OCI-M1 (cell line): ENCODE measurements around the gene TLN1.

Source experiments
- DNase-seq: peaks from one replicate; lab custom pipeline; 2025; lab: John Stamatoyannopoulos, UW

Gene TLN1, protein sequence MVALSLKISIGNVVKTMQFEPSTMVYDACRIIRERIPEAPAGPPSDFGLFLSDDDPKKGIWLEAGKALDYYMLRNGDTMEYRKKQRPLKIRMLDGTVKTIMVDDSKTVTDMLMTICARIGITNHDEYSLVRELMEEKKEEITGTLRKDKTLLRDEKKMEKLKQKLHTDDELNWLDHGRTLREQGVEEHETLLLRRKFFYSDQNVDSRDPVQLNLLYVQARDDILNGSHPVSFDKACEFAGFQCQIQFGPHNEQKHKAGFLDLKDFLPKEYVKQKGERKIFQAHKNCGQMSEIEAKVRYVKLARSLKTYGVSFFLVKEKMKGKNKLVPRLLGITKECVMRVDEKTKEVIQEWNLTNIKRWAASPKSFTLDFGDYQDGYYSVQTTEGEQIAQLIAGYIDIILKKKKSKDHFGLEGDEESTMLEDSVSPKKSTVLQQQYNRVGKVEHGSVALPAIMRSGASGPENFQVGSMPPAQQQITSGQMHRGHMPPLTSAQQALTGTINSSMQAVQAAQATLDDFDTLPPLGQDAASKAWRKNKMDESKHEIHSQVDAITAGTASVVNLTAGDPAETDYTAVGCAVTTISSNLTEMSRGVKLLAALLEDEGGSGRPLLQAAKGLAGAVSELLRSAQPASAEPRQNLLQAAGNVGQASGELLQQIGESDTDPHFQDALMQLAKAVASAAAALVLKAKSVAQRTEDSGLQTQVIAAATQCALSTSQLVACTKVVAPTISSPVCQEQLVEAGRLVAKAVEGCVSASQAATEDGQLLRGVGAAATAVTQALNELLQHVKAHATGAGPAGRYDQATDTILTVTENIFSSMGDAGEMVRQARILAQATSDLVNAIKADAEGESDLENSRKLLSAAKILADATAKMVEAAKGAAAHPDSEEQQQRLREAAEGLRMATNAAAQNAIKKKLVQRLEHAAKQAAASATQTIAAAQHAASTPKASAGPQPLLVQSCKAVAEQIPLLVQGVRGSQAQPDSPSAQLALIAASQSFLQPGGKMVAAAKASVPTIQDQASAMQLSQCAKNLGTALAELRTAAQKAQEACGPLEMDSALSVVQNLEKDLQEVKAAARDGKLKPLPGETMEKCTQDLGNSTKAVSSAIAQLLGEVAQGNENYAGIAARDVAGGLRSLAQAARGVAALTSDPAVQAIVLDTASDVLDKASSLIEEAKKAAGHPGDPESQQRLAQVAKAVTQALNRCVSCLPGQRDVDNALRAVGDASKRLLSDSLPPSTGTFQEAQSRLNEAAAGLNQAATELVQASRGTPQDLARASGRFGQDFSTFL (N-terminal part only)

DNA sequence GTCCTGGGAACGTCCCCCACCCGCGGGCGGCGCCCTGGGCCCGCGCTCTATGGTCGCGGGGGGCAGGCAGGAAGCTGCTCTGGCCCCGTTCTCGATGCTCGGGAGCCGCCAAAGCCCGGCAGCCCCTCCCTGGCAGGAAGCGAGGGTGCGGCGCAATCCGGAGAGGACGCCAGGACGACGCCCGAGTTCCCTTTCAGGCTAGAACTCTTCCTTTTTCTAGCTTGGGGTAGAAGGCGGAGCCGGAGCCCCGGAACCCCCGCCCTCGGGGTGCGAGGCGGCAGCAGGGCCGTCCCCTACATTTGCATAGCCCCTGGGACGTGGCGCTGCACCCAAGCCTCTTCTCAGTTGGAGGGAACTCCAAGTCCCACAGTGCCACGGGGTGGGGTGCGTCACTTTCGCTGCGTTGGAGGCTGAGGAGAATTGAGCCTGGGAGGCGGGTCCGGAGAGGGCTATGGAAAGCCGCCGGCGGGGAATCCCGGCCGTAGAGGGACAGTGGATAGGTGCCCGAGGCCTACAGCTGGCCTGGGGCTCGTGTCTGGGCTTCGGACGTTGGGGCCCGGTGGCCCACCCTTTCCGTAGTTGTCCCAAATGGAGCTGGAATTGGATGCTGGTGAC, at the start of gene TLN1, which contains the start of gene CREB3:
TLN1 (minus strand) TSS at position 11 of the 615 bp plus-strand sequence. CDS start 6,501 bp downstream, outside the sequence.
CREB3 (plus strand) TSS at position 482 of the 615 bp plus-strand sequence; CDS start at position 589, 107 bp downstream.
- DNase-seq = peak; percentile 99

DNA sequence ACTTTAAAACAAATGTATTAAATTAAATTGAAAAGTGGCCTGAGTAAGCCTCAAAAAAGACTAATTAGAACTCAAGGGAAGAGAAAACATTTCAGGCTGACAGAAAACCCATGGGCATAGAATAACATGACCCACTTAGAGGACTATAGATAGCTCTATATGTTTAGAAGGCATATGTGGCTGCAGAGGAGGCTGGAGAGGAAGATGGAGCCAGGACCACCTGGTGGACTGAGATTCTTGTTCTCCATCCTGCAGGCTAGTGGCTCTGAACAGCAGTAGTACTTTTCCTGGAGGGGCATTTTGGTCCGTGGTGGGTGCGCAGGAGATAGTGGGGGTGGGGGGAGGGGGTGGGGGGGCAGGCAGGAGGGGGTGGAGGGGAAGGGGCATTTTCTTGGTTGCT, 49.1 kb upstream of the TLN1 start:
- DNase-seq = no peak

DNA sequence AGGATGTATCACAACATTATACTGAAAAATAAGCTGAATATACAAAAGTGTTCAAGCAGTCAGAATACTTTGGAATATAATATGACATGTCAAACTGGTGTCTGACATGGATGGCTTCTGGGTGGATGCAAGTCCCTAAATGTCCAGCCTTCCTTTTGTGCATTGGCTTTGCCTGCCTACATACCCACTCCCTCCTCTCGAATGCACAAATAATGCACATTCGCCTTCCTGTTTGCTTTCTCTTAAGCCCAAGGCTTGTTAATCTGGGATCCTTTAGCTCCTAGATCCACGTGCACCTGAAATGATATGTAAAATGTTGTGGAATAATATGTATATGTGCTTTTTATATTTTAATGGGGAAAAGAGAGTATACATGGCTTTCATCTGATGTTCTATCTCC, 46.5 kb upstream of the TLN1 start:
- DNase-seq = no peak

DNA sequence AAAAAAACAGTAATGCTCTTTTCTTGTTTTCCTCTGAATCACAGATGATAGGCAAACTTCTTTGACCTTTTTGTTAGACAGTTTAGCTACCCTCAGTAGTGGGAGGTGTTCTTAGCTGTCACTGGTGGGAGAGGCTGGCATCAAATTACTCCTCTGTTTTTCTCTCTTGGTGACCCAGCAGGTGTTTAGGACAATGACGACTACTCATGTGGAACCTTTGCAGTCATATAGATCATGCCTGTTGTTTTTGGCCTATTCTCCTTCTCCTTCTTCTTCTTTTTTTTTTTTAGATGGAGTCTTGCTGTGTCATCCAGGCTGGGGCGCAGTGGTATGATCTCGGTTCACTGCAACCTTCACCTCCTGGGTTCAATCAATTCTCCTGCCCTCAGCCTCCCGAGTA, 44.0 kb upstream of the TLN1 start:
- no peak for DNase-seq

DNA sequence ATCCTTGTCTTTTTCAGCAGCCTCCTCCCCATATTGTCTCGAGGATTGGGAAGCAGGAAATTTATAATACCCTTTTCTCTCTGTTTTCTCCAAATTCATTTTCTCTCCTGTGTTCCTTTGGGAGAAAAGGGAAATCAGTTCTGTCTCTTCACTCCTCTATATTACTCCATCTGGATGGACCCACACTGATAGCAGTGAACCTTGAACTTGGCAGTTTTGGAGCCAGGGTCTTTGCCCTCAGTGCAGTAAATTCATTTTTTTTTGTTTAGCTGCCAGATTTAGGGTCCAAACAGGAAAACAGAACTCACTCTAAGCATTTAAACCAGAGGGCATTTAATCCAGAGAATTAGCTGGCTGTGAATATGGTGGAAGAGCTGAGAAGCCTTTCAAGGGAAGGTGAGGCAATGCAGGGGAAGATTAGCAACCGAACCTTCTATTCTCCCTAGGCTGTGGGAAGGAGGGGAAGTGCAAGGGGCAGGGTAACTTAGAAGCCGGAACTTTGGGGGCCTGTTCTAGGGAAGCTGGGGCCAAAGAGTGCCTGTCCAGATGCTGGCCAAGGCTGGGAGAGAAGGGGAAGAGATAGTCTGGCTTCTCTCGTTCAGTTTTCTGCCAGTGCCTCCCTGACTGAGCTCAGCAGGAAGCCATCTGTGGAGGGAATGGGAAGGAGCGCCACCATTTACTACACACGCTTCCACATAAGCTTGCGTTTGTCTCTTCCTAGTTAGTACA, 43.1 kb upstream of the TLN1 start:
- no peak for DNase-seq

DNA sequence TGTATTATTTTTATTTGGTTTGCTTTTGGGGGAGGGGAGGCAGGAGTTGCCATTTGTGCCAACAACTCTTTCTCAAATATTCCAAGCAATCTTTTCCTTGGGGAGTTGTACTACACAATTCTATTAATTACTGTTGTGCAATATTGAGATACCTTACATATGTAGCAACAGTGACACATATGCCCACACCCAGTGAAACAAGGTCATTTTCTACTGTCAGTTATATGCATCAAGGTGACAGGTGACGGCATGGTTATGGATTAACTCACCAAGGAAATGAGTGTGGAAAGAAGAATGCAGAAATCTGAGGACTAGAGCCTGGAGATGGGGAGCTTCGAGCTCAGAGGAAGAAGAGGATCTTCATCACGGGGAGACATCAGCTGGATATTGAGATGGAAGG, 39.9 kb upstream of the TLN1 start:
- no peak for DNase-seq

DNA sequence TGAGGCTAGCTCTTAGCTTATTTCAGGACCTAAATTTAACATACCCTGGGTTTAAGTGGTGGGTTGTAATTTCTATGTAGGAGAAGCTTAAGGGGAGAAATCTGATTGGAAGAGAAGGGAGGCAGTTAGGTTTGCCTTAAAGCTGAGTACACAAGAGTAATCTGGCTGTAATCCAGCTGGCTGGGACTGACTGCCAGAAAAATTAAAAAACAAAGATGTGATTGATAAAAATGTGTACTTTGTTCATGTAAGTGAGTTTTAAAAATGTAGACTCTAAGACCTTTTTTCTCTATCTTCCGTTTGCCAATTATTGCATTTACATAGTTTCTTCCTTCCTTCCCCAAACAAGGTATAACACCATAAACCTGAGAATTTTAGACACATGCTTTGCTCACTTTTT, 39.5 kb upstream of the TLN1 start:
- peak; percentile 21 for DNase-seq

DNA sequence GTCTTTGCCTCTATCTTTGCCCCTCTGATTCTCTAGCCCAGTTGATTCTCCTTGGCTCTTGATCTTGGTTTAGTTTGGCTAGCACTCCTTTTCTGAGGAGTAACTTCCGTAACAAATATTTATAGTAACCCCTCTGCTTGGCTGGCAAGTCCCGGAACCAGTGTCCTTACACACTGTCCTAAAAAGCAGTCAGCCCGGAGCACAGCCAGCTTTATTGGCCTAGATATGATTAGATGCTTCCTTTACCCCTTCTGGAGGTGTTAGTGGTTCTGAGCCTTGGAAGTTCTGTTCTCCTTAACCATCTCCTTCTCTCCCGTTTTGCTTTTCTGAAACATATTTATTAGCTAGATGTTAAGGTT, 39.1 kb upstream of the TLN1 start:
- DNase-seq = no peak

DNA sequence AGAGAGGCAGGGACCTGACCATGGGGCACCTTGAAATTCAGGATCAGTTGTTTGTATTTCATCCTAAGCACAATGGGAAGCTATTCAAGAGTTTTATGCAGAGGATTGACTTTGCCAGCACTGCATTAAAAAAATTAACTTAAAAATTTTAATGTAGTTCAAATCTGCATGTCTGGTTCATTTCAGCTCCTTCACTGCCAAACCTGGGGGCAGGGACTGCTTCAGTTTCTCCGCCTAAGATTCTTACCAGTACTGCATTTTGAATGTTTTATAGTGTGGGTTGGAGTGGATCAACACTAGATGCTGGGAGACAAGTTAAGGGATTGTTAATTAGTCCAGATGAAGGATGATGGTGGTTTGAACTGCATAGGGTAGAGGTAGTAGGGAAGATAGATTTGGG, 37.8 kb upstream of the TLN1 start:
- no peak for DNase-seq

DNA sequence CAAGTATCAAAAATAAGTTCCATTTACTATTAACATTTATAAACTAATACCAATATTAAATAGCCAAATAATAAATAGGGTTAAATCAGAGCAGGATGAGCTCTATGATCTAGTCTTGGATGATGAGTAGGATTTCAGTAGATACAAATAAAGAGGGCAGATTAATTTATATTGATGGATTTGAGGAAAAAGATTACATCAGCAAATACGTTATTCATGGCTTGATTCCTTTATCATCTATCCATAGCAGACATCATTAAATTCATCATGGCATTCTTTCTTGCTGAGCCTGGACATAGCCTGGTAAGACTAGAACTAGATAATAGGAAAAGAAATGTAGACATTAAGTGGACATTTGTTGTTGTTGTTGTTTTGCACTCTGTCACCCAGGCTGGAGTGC, 35.5 kb upstream of the TLN1 start:
- no peak for DNase-seq

DNA sequence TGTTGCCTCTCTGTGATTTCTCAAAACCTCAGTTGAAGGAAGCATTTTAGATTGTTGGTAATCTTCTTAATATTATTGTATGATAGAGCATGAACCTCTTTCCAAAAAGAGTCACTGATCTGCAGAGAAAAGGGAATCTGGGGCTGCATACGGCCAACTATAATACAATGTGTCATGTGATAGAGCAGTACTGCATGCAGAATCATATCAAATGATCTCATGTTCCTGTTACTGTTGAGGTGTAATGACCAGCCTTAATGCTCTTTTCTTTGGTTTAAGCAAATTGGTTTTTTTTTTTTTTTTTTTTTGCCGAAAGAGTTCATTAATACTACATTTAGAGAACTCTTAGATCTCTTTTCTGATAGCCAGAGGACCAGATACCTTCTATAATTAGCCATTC, 35.0 kb upstream of the TLN1 start:
- peak; percentile 16 for DNase-seq

DNA sequence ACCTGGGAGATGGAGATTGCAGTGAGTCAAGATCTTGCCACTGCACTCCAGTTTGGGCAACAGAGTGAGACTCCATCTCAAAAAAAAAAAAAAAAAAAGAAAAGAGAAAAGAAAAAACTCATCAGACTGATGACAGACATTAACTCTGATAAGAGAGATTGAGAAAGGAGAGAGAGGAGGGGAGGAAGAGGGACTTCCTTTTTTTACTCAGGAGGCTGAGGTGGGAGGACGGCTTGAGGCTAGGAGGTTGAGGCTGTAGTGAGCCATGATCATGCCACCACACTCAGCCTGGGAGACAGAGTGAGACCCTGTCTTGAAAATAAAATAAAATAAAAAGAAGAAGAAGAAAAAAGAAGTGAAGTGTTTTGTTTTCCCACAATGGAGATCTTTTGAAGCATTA, 31.8 kb upstream of the TLN1 start:
- DNase-seq = peak; percentile 40

DNA sequence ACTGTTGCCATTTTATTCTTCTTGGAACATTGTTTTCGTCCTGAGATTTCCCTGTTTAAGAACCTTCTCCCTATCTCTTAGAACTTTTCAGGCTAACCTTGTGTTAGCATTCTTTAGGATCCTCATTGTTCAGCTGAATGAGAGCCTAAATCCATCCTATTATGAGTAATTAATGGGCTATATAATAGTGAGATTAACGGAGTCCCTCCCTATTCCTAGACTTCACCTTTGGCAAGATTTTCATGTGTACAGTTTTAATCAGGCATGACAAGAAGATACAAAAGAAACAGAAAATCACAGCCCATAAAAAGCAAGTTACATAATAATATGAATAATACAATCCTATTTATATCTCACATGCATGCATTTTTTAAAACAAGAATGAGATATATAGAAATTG, 31.2 kb upstream of the TLN1 start:
- DNase-seq = no peak

DNA sequence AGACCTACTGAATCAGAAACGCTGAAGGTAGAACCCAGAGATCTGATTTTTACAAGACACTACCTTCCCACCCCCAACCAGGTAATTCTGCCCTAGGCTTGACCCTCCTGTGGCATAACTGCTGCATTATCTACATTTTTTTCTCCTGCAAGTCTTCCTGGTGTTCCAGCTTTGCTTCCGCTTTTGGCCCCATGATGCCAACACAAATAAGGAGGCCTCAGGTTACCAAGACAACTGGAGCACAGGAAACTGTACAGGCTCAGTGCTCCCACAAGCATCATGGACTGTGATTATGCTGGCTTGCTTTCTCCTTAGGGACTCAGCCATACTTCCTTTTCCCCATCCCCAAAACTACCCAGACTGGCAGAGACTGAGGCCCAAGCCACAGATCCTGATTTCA, 28.7 kb upstream of the TLN1 start:
- DNase-seq = no peak

DNA sequence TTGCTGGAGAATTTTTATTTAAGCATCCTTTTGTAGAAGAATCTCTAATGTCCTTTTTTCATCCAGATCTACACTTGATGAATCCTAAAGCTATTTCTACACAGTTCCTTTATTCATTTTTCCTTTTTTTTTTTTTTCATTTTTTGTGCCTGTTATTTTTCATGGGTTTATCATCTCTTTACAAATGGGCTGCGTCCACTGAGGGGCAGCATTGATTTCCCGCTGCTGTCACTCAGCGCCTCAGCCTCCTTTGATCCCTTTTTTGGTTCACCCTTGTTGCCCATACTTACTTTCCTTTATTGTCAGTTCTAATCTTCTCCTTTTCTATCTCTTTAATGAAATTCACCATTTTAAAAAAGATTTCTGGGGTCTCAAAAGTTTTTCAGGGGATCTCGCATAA, 27.8 kb upstream of the TLN1 start:
- DNase-seq = no peak

DNA sequence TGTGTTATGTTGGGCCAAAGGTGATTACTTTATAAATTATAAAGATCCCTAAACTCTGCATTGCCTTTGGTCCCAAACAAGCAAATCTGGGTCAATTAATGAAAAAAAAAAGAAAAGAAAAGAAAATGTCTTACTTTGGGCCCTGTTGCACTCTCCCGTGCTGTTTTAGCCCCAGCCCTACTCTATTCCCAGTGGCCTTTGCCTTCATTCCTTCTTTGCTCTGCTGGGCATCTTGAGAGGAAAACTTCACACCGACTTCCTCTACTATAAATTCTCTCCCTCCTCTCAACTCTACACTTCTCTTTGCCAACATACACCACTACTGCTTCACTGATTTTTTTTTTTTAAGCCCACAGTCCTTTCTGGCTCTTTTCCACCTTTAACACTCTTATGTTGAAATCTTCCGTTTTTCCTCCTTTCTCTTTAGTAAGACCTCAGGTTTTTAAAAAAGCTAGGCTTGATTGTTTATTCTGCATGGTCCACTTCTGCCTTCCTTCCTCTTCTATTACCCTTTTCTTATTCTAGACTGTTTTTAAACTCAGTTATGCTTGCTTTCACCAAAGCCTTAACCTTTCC, 26.6 kb upstream of the TLN1 start:
- DNase-seq = no peak

DNA sequence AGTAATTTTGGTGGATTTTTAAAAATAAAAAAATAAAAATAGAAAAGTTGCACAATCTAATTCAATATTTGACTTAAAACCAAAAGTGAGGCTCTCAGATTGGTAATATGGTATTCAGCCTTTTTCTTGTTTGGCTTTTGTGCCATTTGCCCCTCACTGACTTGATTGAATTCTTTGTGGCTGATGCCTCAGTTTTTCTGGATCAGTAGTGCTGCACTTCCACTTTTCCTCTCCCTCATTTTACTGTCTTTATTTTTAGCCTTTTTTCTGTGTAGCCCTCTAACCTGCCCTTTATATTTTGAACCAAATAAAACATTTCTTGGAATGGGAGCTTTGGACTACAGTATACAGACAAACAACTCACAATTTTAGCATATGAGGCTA, 25.9 kb upstream of the TLN1 start:
- peak; percentile 31 for DNase-seq

DNA sequence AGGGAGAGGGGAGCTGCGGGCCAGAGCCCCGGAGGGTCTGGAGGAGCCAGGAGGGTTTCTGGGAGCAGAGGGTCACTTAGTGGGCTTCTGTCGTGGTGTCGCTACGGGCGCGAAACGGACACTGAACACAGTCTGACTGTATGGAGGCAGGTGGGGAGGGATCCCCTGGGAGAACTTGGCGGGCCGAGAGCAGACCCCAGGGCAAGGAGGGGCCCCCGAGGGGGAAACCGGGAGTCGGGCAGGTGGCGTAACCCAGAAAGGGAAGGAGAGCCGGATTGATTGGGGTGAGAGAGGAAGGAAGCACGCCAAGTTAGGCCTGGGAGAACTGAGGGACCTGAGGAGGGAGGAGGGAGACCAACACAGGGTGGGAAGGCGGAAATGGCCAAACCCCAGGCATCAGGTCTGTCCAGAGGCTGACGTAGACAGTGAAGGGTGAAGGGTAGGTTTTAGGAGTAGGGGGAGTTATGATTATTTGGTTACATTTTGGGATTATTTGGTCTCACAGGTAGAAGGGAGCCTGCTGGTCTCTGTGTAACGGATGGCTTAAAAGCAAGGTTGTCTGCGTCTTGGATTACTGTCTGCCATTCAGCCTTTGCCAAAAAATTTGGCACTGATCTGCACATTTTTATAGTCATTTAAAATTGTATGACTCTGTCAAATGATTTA, 25.4 kb upstream of the TLN1 start:
- DNase-seq = peak; percentile 74

DNA sequence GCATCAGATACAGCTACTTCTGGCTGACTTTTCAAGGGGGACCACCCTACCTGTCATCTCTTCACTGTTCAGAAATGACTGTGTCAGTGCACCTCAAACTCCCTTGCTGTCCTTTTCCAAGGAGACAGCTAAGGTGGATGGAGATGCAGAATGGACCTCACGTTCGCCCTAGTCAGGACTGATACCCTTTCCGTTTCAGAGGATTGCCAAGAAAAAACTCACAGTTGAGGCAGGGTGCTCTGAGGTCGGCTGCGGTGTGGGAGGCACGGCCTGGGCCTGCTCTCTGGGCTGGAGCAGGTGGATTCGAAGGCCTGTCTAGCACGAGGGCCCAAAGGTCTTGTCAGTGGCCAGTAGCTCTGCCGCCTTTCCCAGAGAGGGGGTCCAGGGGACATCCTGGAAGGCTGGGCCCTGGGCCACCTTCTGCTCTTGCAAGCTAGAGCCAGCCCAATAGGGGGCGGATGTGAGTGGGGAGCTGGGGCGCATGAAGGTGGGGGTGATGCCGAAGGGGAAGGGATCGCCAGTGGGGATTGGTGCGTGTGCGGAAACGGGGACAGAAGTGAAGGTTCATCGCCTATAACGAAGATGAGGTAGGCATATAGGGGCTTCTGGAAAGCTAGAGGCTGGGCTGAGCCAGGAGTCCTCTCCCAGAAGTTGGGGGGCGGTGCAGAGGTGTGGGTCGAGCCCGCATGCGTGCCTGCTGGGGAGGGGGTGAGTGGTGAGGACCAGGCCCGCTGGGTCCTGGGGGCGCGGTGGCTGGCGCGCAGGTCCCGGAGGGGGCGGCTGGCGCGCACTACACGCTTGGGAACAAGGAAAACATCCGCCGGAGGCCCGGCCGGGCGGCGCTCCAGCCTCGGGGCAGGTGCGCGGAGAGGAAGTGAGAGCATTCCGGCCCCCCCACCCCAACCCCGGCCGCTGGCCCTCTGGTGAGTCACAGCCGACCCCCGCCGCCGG, 24.6 kb upstream of the TLN1 start:
- peak; percentile 84 for DNase-seq
